ENCODE data around the gene EZH2.

Gene EZH2

DNA sequence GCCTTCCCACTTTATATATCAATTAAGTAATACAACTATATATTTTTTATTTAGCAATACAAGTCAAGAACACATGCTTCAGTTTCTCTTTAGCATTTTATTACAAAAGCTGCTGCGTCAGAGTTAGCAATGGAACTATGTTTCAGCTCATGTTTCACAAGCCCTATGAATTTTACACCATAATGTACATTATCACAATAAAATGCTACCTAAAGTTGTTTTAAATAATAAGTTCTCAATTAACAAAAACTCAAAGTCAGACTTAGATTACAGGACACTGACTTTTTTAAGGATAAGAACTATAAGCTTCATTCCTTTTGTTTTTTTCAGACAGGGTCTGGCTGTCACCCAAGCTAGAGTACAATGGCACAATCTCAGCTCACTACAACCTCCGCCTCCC is 52.3 kb downstream of the EZH2 start:
- Histone ChIP-seq H3K27ac (no peak overlapping the region), H3K4me3 (no peak overlapping the region)
- TF ChIP-seq, protein P1, sequence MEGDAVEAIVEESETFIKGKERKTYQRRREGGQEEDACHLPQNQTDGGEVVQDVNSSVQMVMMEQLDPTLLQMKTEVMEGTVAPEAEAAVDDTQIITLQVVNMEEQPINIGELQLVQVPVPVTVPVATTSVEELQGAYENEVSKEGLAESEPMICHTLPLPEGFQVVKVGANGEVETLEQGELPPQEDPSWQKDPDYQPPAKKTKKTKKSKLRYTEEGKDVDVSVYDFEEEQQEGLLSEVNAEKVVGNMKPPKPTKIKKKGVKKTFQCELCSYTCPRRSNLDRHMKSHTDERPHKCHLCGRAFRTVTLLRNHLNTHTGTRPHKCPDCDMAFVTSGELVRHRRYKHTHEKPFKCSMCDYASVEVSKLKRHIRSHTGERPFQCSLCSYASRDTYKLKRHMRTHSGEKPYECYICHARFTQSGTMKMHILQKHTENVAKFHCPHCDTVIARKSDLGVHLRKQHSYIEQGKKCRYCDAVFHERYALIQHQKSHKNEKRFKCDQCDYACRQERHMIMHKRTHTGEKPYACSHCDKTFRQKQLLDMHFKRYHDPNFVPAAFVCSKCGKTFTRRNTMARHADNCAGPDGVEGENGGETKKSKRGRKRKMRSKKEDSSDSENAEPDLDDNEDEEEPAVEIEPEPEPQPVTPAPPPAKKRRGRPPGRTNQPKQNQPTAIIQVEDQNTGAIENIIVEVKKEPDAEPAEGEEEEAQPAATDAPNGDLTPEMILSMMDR (IDR thresholded peaks at IDR 0.05) = no peak
- DNase-seq (ENCODE audit: low spot score) = no peak

DNA sequence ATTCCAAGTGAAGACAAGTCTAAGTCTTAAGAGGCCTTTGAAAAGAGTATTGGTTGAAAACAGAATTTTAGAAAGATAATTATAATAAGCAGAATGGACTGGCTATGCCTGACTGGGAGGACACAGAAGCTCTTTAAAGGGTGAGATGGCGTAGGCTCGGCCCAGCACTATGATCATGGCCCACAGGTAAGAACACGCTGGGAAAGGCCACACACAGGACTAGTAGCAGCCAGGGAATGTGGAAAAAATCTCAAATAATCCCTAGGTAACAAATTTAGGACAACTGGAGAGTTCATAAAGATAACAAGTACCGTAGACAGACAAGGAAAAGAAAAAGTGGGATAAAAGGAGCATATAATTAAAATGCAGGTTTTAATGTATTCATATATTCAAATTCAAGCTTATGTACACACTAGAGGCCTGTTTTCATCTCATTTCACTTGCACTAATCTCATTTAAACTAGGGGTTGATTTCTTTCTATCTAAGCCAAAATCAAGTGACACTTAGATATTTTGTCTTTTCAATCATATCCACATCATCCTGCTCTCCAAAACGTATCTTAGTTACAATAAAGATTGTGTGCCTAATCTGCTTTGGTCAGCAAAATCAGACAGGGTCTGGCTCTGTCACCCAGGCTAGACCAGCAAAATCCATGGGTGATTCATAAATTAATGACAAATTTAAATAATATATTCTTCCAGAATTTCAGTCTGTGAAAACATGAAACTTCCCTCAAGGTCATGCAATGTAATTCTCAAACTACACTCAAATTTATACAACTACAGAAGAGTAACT is 53.0 kb downstream of the EZH2 start:
- no peak for DNase-seq (ENCODE audit: low spot score)
- Histone ChIP-seq H3K4me3 (no peak overlapping the region), H3K27ac (no peak overlapping the region)
- TF ChIP-seq, protein P1 (IDR thresholded peaks at IDR 0.05) = no peak

DNA sequence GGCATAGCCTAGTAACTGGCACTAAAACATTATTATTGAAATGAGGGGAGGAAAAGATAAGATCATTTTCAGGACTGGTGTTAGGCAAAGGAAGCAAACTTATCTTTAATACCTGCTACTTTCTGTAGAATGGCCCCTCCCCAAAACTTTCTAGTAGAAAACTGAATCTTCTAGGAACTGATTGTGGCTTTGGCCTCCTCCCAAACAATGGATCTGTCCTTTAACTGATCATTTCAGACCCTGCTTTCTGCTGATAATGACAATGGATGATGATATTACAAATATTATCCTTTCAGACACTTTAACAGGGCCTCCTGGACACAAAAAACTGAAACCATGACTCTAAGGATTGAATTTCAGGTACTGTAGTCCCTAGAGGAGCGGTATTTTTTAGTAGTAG is 55.1 kb downstream of the EZH2 start:
- TF ChIP-seq, protein P1 (IDR thresholded peaks at IDR 0.05) = no peak
- Histone ChIP-seq H3K4me3 (no peak overlapping the region), H3K27ac (no peak overlapping the region)
- DNase-seq (ENCODE audit: low spot score) = no peak

DNA sequence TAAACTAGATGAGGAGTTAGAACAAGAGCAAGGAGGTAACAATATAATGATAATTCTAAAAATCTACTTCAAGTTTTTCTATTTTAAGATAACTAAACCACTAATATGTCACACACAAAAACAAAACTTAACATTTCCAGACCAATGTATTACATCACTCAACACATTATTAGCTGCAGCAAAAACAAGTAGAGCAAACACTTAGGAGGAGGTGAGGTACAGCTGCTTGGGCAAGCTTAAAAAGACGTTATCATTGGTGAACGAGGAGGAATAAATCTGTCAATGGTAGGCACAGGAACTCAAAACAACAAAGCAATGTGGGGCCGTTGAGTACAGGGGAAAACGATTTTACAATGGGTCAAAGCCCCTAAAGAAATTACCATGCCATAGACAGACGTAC is 58.8 kb downstream of the EZH2 start:
- TF ChIP-seq, protein P1 (IDR thresholded peaks at IDR 0.05) = no peak
- DNase-seq (ENCODE audit: low spot score) = no peak

DNA sequence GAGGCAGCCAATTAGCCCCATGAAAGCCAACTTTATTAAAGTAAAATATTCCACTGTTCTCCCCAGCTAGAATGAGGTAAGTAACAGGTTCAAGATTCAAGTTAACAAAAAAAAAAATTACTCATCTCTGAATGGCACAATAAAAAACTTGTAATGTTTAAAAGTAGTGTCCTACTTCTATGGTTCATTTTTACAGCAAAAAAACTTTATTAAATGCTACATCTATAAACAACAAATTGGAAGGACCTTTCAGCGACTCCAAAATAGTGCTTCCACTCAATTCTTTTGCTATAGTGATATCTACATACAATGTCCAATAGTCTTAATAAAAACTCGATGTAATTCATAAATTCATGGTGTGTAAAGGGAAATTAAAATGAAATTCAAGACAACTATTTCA is 59.2 kb downstream of the EZH2 start:
- Histone ChIP-seq H3K4me3 (no peak overlapping the region), H3K27ac (no peak overlapping the region)
- TF ChIP-seq, protein P1 (IDR thresholded peaks at IDR 0.05) = no peak
- DNase-seq (ENCODE audit: low spot score) = no peak

More for the DNA sequence above, 58.8 kb downstream of the EZH2 start:
- Histone ChIP-seq H3K27ac (no peak overlapping the region), H3K4me3 (no peak overlapping the region)

DNA sequence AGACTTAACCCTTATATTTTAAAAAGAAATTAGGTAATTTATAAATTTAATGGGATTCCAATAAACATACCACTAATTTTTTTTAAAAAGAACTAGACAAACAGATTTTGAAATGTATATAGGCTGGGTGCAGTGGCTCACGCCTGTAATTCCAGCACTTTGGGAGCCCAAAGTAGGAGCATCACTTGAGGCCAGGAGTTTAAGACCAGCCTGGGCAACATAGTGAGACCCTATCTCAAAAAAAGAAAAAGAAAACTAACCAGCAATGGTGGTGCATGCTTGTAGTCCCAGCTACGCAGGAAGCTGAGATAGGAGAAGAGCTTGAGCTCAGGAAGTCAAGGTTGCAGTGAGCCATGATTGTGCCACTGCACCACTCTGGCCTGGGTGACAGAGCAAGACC is 62.7 kb downstream of the EZH2 start:
- Histone ChIP-seq H3K4me3 (no peak overlapping the region), H3K27ac (no peak overlapping the region)
- no peak for DNase-seq (ENCODE audit: low spot score)
- TF ChIP-seq, protein P1 (IDR thresholded peaks at IDR 0.05) = no peak

DNA sequence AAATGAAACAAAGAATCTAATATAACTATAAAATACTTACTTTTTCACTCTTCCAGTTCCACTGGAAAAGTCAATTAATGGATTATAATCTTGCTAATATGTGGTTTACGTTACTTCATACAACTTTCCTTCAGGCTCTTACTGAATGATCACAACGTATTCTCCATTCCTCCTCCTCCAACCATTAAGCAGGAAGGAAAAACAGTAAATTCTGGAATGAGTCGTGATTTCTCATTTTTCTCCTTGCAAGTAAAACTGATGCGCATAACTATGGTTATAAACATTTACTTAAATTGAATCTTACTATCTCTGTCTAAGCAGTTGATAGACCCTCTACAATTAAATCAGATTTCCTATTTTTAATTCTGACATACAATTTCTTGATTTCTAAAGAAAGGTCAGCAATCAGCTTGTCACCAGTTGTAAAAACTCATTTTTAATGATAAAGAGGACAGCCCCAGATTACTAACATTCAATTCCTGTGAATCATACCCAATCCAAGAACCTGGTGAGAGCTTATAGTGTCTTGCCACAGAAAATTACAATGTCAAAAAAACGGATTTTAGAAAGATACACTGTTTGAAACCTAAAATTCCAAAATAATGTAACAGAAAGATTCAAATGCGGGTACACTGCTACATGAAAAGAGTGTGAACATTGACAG is 64.3 kb downstream of the EZH2 start:
- TF ChIP-seq, protein P1 (IDR thresholded peaks at IDR 0.05) = no peak
- Histone ChIP-seq H3K4me3 (no peak overlapping the region), H3K27ac (no peak overlapping the region)
- DNase-seq (ENCODE audit: low spot score) = no peak

All from coronary artery (tissue), 2 donors.